Right kidney (tissue), 1 donor: Measurements from ENCODE around the gene MUC2.

Experiments
- DNase-seq: peaks from one replicate; pipeline ENCODE4 v3.0.0-alpha.2; 2016

The MUC2 gene

GRCh38 chr11:1087279-1087960 lies 12.7 kb downstream of the MUC2 start:
- no peak for DNase-seq

GRCh38 chr11:1087961-1088926 lies 13.6 kb downstream of the MUC2 start:
- no peak for DNase-seq

GRCh38 chr11:1088927-1089737 lies 14.5 kb downstream of the MUC2 start:
- no peak for DNase-seq

GRCh38 chr11:1089738-1090599 lies 15.3 kb downstream of the MUC2 start:
- DNase-seq = no peak

GRCh38 chr11:1090600-1091331 lies 16.1 kb downstream of the MUC2 start:
- no peak for DNase-seq

- no peak for DNase-seq
Measured at GRCh38 chr11:1091332-1092083, 16.8 kb downstream of the MUC2 start.

GRCh38 chr11:1092145-1092670 lies 17.5 kb downstream of the MUC2 start:
- DNase-seq = no peak

GRCh38 chr11:1092919-1093318 lies 18.2 kb downstream of the MUC2 start:
- no peak for DNase-seq

GRCh38 chr11:1099519-1100355 lies 25.1 kb downstream of the MUC2 start:
- no peak for DNase-seq

- no peak for DNase-seq
Measured at GRCh38 chr11:1100417-1101245, 26.0 kb downstream of the MUC2 start.

GRCh38 chr11:1101318-1102089 lies 26.8 kb downstream of the MUC2 start:
- DNase-seq = no peak

- no peak for DNase-seq
Measured at GRCh38 chr11:1102221-1102971, 27.7 kb downstream of the MUC2 start.

GRCh38 chr11:1102996-1103395 lies 28.3 kb downstream of the MUC2 start:
- DNase-seq = no peak

- no peak for DNase-seq
Measured at GRCh38 chr11:1103401-1104360, 29.0 kb downstream of the MUC2 start.
